Epithelial cell of proximal tubule (primary cell): Measurements from ENCODE around the gene ST3GAL5. TPM values are rescaled to one million over a fixed set of nuclear protein-coding genes. Genes with fewer than 3 reads are reported as not detected.

Source experiments
- DNase-seq: peaks from one replicate; pipeline ENCODE4 v3.0.0-alpha.2; 2011; ENCODE audit warnings: low read depth
- H3K4me3 ChIP-seq: 2 replicates; pipeline ENCODE4 v1.5.1; 2011; ENCODE audit warnings: low read depth, mild to moderate bottlenecking, low read length
- total RNA-seq: library from RNA; depleted of rRNA; stranded (reverse); fragments of >200 nt; gene quantifications from 2 replicates; pipeline ENCODE4 v1.2.3, GENCODE V29; 2015
- TF ChIP-seq, protein P1 (sequence below): conservative IDR thresholded peaks from 2 replicates; pipeline ENCODE4 v1.5.1; 2012; ENCODE audit warnings: low read depth, mild to moderate bottlenecking, low read length

The ST3GAL5 gene
- total RNA-seq, 1 donor from 2014 or later, result 8.7 TPM

- no peak for DNase-seq
- H3K4me3 ChIP-seq, result no peak overlapping the region
- TF ChIP-seq, protein P1, sequence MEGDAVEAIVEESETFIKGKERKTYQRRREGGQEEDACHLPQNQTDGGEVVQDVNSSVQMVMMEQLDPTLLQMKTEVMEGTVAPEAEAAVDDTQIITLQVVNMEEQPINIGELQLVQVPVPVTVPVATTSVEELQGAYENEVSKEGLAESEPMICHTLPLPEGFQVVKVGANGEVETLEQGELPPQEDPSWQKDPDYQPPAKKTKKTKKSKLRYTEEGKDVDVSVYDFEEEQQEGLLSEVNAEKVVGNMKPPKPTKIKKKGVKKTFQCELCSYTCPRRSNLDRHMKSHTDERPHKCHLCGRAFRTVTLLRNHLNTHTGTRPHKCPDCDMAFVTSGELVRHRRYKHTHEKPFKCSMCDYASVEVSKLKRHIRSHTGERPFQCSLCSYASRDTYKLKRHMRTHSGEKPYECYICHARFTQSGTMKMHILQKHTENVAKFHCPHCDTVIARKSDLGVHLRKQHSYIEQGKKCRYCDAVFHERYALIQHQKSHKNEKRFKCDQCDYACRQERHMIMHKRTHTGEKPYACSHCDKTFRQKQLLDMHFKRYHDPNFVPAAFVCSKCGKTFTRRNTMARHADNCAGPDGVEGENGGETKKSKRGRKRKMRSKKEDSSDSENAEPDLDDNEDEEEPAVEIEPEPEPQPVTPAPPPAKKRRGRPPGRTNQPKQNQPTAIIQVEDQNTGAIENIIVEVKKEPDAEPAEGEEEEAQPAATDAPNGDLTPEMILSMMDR, result no peak
Observed at GRCh38 chr2:85823951-85824350, 64.8 kb downstream of the ST3GAL5 start.

DNA sequence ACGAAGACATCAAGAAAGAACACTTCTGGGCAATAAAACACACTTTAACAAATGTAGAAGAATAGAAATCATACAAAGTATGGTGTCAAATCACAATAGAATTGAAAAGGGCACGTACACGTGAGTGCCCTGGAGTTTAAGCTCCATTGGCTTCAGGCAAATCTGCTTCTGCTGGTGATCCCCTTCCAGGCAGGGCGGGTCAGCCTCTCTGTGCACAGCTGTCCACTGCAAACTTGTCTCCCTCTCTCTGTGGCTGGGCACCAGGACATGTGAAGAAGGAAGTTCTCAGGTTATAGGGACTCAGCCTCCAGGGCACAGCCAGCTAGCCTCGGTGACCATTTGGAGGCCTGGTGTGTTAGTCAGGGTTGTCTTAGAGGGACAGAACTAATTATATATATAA, 66.0 kb downstream of the ST3GAL5 start:
- TF ChIP-seq, protein P1, result no peak
- no peak for DNase-seq
- H3K4me3 ChIP-seq, result no peak overlapping the region

DNA sequence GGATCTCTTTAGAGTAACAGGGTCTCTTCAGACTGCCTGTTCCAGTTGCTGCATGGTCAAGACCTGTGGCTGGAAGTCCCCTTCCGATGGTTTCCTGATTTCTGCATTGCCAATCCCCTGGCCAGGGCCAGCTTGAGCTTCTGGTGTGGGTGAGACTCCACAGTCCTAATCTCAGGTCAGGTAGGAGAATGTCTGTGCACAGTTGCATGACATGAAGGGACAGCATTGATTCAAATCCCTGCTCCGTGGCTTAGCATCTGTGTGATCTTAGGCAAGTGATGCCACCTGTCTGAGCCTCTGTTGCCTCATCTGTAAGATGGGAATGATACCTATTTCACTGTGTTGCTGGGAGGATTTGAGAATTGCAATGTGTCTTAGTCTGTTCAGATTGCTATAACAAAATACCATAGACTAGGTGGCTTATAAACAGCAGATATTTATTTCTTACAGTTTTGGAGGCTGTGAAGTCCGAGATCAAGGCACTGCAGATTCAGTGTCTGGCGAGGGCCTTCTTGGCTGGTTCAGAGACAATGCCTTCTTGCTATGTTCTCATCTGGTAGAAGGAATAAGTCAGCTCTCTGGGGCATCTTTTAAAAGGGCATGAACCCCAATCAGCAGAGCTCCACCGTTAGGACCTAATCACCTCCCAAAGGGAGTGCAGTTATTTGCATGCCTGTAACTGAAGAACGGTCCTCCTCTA, 68.8 kb downstream of the ST3GAL5 start:
- H3K4me3 ChIP-seq, result no peak overlapping the region
- TF ChIP-seq, protein P1, result no peak
- no peak for DNase-seq

- DNase-seq, result no peak
- H3K4me3 ChIP-seq, result no peak overlapping the region
- TF ChIP-seq, protein P1, result no peak
Observed at GRCh38 chr2:85814802-85815550, 73.8 kb downstream of the ST3GAL5 start.

GRCh38 chr2:85813982-85814801, 74.6 kb downstream of the ST3GAL5 start:
- DNase-seq, result no peak
- H3K4me3 ChIP-seq, result no peak overlapping the region
- TF ChIP-seq, protein P1, result peak; percentile 97

GRCh38 chr2:85813211-85813981, 75.4 kb downstream of the ST3GAL5 start:
- TF ChIP-seq, protein P1, result no peak

More at GRCh38 chr2:85813211-85813981, 75.4 kb downstream of the ST3GAL5 start:
- no peak for DNase-seq
- H3K4me3 ChIP-seq, result no peak overlapping the region
